SU-DHL-6 (cell line): ENCODE measurements around the gene CAPN15.

ENCODE experiments used
- CTCF ChIP-seq: fragments of 200-600 bp; sonication (generic); IDR thresholded peaks from one replicate; pipeline ENCODE4 v1.5.1; 2017; ENCODE audit warnings: antibody characterized with exemption, mild to moderate bottlenecking, low read length, moderate library complexity; ENCODE audit not compliant: insufficient read depth, poor library complexity, severe bottlenecking
- EZH2phosphoT487 ChIP-seq: fragments of 200-600 bp; sonication (generic), shearing (Covaris generic); conservative IDR thresholded peaks from 2 replicates; pipeline ENCODE4 v1.6.1; 2018; ENCODE audit warnings: mild to moderate bottlenecking, antibody characterized with exemption, low read length, moderate library complexity, mixed read lengths

- no peak for TF ChIP-seq CTCF
- no peak for TF ChIP-seq EZH2phosphoT487
Observed at GRCh38 chr16:593807-594206, 66.3 kb downstream of the CAPN15 start.
